Activated CD4-positive, alpha-beta T cell treated with anti-CD3 and anti-CD28 coated beads for 36 hours (primary cell): ENCODE measurements around the gene SS18L1. TPM values are rescaled to one million over a fixed set of nuclear protein-coding genes. Genes with fewer than 3 reads are reported as not detected.
A peak's percentile ranks its signal among the peaks of the same experiment; 100 is the strongest.

Experiments
- ATAC-seq: fragments of 200-7000 bp; cut with Tn5 transposase; one replicate; pipeline ENCODE4 v1.10.0; 2021; ENCODE audit warnings: mild to moderate bottlenecking, moderate library complexity
- CTCF ChIA-PET: fragments of 350-600 bp; sonication (Branson Sonifier 250); formaldehyde crosslinking; loops from one replicate; lab custom pipeline; 2021; ENCODE audit warnings: antibody characterized with exemption; lab: Charles Lee
- POLR2A ChIA-PET: fragments of 350-600 bp; sonication (Branson Sonifier 250); formaldehyde crosslinking; loops from one replicate; lab custom pipeline; 2021; ENCODE audit warnings: antibody characterized with exemption, inconsistent platforms; lab: Charles Lee
- DNase-seq: peaks from one replicate; pipeline ENCODE4 v3.0.0-alpha.2; 2020
- H3K27ac Mint-ChIP-seq: one replicate; pipeline ENCODE4 v1.8.0; 2021; ENCODE audit warnings: mixed read lengths
- H3K27me3 Mint-ChIP-seq: one replicate; pipeline ENCODE4 v1.8.0; 2021; ENCODE audit warnings: mixed read lengths
- H3K36me3 Mint-ChIP-seq: one replicate; pipeline ENCODE4 v1.8.0; 2021; ENCODE audit warnings: low read depth, mixed read lengths
- H3K4me1 Mint-ChIP-seq: one replicate; pipeline ENCODE4 v1.8.0; 2021; ENCODE audit warnings: mixed read lengths
- H3K4me3 Mint-ChIP-seq: one replicate; pipeline ENCODE4 v1.8.0; 2021; ENCODE audit warnings: mild to moderate bottlenecking, moderate library complexity, mixed read lengths
- H3K9me3 Mint-ChIP-seq: one replicate; pipeline ENCODE4 v1.8.0; 2021; ENCODE audit warnings: low read depth, mixed read lengths
- intact Hi-C, 2 experiments: fragments of 100-400 bp; cut with DNase I in 1 of 2; cut with micrococcal nuclease in 1 of 2; formaldehyde crosslinking; loops; one replicate each; pipeline versions ENCODE4 v1.14.2 to v1.15.1; 2022 to 2024; cut with DNase I, micrococcal nuclease
- total RNA-seq, 2 experiments: library from RNA; stranded (reverse); gene quantifications; one replicate each; pipeline ENCODE4 v1.2.3, GENCODE V29; 2021

The SS18L1 gene
- total RNA-seq, 2 experiments from 2014 or later, result 14.3 to 16.6 TPM

GRCh38 chr20:62138912-62139311, 4.7 kb upstream of the SS18L1 start:
- peaks cover 62% of the 10 kb centered on the region for H3K36me3 Mint-ChIP-seq
- peaks cover 35% of the 10 kb centered on the region for H3K4me1 Mint-ChIP-seq
- H3K27me3 Mint-ChIP-seq, result no peaks in the 10 kb centered on the region
- H3K9me3 Mint-ChIP-seq, result no peaks in the 10 kb centered on the region
- H3K27ac Mint-ChIP-seq, result no peak overlapping the region
- intact Hi-C loops, result loop anchor here in 1 of 2 experiments (5.0 kb wide), 1 partner anchor 112 kb away; no protein-coding TSS in a partner anchor
- ATAC-seq, result no peak
- POLR2A ChIA-PET, result no interaction called here
- DNase-seq, result no peak
- CTCF ChIA-PET, result interaction anchor here (1.3 to 1.7 kb wide), 3 partner anchors 14 to 127 kb away, joined by 3 to 7 read pairs (median 7); no protein-coding TSS in a partner anchor
- no peak overlapping the region for H3K4me3 Mint-ChIP-seq

- H3K4me1 Mint-ChIP-seq, result peaks cover 35% of the 10 kb centered on the region
- ChIA-PET CTCF (interaction anchor here (1.0 kb wide), 1 partner anchor 73 kb away, joined by 3 read pairs; no protein-coding TSS in a partner anchor), POLR2A (no interaction called here)
- H3K27me3 Mint-ChIP-seq, result no peaks in the 10 kb centered on the region
- H3K4me3 Mint-ChIP-seq, result no peak overlapping the region
- no peak for DNase-seq
- peaks cover 59% of the 10 kb centered on the region for H3K36me3 Mint-ChIP-seq
- peak overlapping the region; percentile 63 for H3K27ac Mint-ChIP-seq
- intact Hi-C loops, result loop anchor here (5.0 kb wide), 3 partner anchors 112 to 788 kb away; partner anchors contain the start of gene DIDO1 (in 1 of the 2)
- H3K9me3 Mint-ChIP-seq, result no peaks in the 10 kb centered on the region
- ATAC-seq, result no peak
Measured at GRCh38 chr20:62139636-62140035, 3.9 kb upstream of the SS18L1 start.

GRCh38 chr20:62141043-62141396, 2.5 kb upstream of the SS18L1 start:
- DNase-seq, result no peak
- Mint-ChIP-seq H3K36me3 (peaks cover 56% of the 10 kb centered on the region), H3K4me1 (peaks cover 49% of the 10 kb centered on the region), H3K27ac (peak overlapping the region; percentile 91), H3K27me3 (no peaks in the 10 kb centered on the region), H3K4me3 (peak overlapping the region; percentile 89), H3K9me3 (no peaks in the 10 kb centered on the region)
- ChIA-PET CTCF (interaction anchor here (0.6 to 1.7 kb wide), 4 partner anchors 16 to 1050 kb away, joined by 4 to 7 read pairs (median 5); no protein-coding TSS in a partner anchor), POLR2A (interaction anchor here (0.5 to 2.3 kb wide), 2 partner anchors 48 to 75 kb away, joined by 4 to 9 read pairs; partner anchors contain the start of gene TAF4)
- ATAC-seq, result no peak
- intact Hi-C loops, result loop anchor here in 1 of 2 experiments (5.0 kb wide), 2 partner anchors 361 to 786 kb away; partner anchors contain the start of gene DIDO1

GRCh38 chr20:62141397-62142251, 1.9 kb upstream of the SS18L1 start:
- DNase-seq, result peak; percentile 50
- no peaks in the 10 kb centered on the region for H3K27me3 Mint-ChIP-seq
- peak overlapping the region; percentile 91 for H3K27ac Mint-ChIP-seq
- peak; percentile 23 for ATAC-seq
- peaks cover 49% of the 10 kb centered on the region for H3K36me3 Mint-ChIP-seq
- H3K4me1 Mint-ChIP-seq, result peaks cover 52% of the 10 kb centered on the region
- ChIA-PET POLR2A (interaction anchor here (0.5 to 2.3 kb wide), 3 partner anchors 15 to 75 kb away, joined by 3 to 9 read pairs (median 4); partner anchors contain the start of gene TAF4), CTCF (interaction anchor here (0.5 to 1.7 kb wide), 7 partner anchors 12 to 1049 kb away, joined by 3 to 7 read pairs (median 4); no protein-coding TSS in a partner anchor)
- no peaks in the 10 kb centered on the region for H3K9me3 Mint-ChIP-seq
- peak overlapping the region; percentile 89 for H3K4me3 Mint-ChIP-seq
- intact Hi-C loops, result loop anchor here (1.0 to 5.0 kb wide), 6 partner anchors 19 to 786 kb away; partner anchors contain the start of genes CABLES2 (in 1 of the 2), DIDO1 (in 1 of the 2), LSM14B (in 1 of the 2) and RPS21 (in 1 of the 2)

- H3K9me3 Mint-ChIP-seq, result no peaks in the 10 kb centered on the region
- H3K27me3 Mint-ChIP-seq, result no peaks in the 10 kb centered on the region
- DNase-seq (peak; percentile 26), ATAC-seq (peak; percentile 0)
- peak overlapping the region; percentile 89 for H3K4me3 Mint-ChIP-seq
- ChIA-PET POLR2A (interaction anchor here (1.5 to 2.3 kb wide), 2 partner anchors 14 to 76 kb away, joined by 3 to 9 read pairs; partner anchors contain the start of gene TAF4), CTCF (interaction anchor here (0.5 to 1.7 kb wide), 4 partner anchors 13 to 125 kb away, joined by 3 to 6 read pairs (median 4); no protein-coding TSS in a partner anchor)
- H3K27ac Mint-ChIP-seq, result peak overlapping the region; percentile 91
- peaks cover 43% of the 10 kb centered on the region for H3K36me3 Mint-ChIP-seq
- H3K4me1 Mint-ChIP-seq, result peaks cover 58% of the 10 kb centered on the region
- intact Hi-C loops, result loop anchor here (1.0 to 5.0 kb wide), 11 partner anchors 20 to 785 kb away; partner anchors contain the start of genes LSM14B (in 2 of the 2), OSBPL2 (in 2 of the 2), ADRM1 (in 1 of the 2) and CABLES2 (in 1 of the 2)
Measured at GRCh38 chr20:62142252-62143080, 1.1 kb upstream of the SS18L1 start.

GRCh38 chr20:62143957-62144825, 622 bp downstream of the SS18L1 start:
- peak; percentile 31 for ATAC-seq
- Mint-ChIP-seq H3K4me1 (peaks cover 58% of the 10 kb centered on the region), H3K27me3 (no peaks in the 10 kb centered on the region), H3K27ac (peak overlapping the region; percentile 70), H3K4me3 (peak overlapping the region; percentile 75), H3K9me3 (no peaks in the 10 kb centered on the region), H3K36me3 (peaks cover 27% of the 10 kb centered on the region)
- ChIA-PET CTCF (interaction anchor here (1.5 to 1.9 kb wide), 2 partner anchors 8 to 134 kb away, joined by 5 to 9 read pairs; no protein-coding TSS in a partner anchor), POLR2A (interaction anchor here (0.6 to 0.9 kb wide), 3 partner anchors 15 to 24 kb away, joined by 3 read pairs; no protein-coding TSS in a partner anchor)
- intact Hi-C loops, result loop anchor here (1.0 to 5.0 kb wide), 11 partner anchors 22 to 783 kb away; partner anchors contain the start of genes OSBPL2 (in 2 of the 2), ADRM1 (in 1 of the 2), CABLES2 (in 1 of the 2) and DIDO1 (in 1 of the 2)
- DNase-seq, result peak; percentile 81

GRCh38 chr20:62145688-62146018, 2.1 kb downstream of the SS18L1 start:
- Mint-ChIP-seq H3K27ac (no peak overlapping the region), H3K9me3 (no peaks in the 10 kb centered on the region), H3K36me3 (peaks cover 13% of the 10 kb centered on the region), H3K4me3 (no peak overlapping the region), H3K4me1 (peaks cover 46% of the 10 kb centered on the region), H3K27me3 (no peaks in the 10 kb centered on the region)
- ChIA-PET POLR2A (interaction anchor here (0.9 kb wide), 1 partner anchor 24 kb away, joined by 3 read pairs; no protein-coding TSS in a partner anchor), CTCF (interaction anchor here (1.5 to 1.9 kb wide), 2 partner anchors 10 to 135 kb away, joined by 5 to 9 read pairs; no protein-coding TSS in a partner anchor)
- intact Hi-C loops, result loop anchor here in 1 of 2 experiments (1.0 kb wide), 1 partner anchor 12 kb away; no protein-coding TSS in a partner anchor
- no peak for DNase-seq
- ATAC-seq, result no peak

GRCh38 chr20:62146019-62146755, 2.6 kb downstream of the SS18L1 start:
- ChIA-PET POLR2A (no interaction called here), CTCF (no interaction called here)
- H3K36me3 Mint-ChIP-seq, result peaks cover 11% of the 10 kb centered on the region

GRCh38 chr20:62147125-62147524, 3.6 kb downstream of the SS18L1 start:
- no peak for ATAC-seq
- POLR2A ChIA-PET, result no interaction called here
- H3K4me1 Mint-ChIP-seq, result peaks cover 33% of the 10 kb centered on the region
- intact Hi-C loops, result no loop called here
- H3K27ac Mint-ChIP-seq, result no peak overlapping the region
- no peaks in the 10 kb centered on the region for H3K27me3 Mint-ChIP-seq
- DNase-seq, result no peak
- H3K9me3 Mint-ChIP-seq, result no peaks in the 10 kb centered on the region
- CTCF ChIA-PET, result interaction anchor here (0.6 kb wide), 1 partner anchor 225 kb away, joined by 3 read pairs; no protein-coding TSS in a partner anchor
- H3K4me3 Mint-ChIP-seq, result no peak overlapping the region
- peaks cover 5% of the 10 kb centered on the region for H3K36me3 Mint-ChIP-seq

More at GRCh38 chr20:62146019-62146755, 2.6 kb downstream of the SS18L1 start:
- no peak overlapping the region for H3K4me3 Mint-ChIP-seq
- intact Hi-C loops, result no loop called here
- ATAC-seq (no peak), DNase-seq (no peak)
- no peak overlapping the region for H3K27ac Mint-ChIP-seq
- H3K9me3 Mint-ChIP-seq, result no peaks in the 10 kb centered on the region
- no peaks in the 10 kb centered on the region for H3K27me3 Mint-ChIP-seq
- peaks cover 42% of the 10 kb centered on the region for H3K4me1 Mint-ChIP-seq
